ENCODE measurements around the gene SPTLC3.

DNA sequence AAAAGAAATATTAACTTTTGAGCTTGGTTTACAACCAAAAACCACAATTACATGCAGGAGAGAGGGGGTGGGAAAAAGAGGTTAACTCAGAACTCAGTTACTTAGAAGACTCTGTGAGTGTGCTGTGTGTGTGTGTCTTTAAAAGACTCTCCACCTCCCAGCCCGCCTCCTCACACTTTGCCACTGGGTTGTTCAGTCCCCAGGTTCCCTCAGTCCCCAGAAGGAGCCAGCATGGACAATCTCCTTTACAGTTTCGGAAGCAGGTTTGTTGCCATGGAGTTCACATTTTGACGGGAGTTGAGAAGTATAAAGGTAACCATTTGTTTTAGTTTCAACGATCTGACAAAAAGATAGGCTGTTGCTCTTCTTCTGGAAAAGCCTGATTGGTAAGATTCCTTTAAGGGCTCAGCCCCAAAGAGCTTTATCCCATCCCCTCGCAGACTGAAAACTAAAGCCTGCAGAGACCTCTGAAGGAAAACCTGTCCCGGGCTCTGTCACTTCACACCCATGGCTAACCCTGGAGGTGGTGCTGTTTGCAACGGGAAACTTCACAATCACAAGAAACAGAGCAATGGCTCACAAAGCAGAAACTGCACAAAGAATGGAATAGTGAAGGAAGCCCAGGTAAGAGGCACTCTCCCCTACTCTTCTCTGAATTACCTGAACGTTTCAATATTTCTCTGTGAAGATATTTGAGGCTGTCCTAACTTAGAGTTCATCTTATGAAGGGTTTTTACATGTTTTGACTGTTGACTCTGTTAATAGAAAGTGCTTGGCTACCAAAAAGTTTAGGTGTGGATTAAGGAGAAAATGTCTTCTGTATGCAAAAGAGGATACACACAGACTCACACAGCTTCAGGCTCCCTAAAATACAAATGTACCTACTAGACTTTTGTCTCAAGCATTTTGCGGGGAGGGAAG lies at the start of gene SPTLC3:
- no peak for TF ChIP-seq EZH2 (IDR thresholded peaks at IDR 0.05; ENCODE audit: borderline replicate concordance, low read length)
- TF ChIP-seq, protein P1, sequence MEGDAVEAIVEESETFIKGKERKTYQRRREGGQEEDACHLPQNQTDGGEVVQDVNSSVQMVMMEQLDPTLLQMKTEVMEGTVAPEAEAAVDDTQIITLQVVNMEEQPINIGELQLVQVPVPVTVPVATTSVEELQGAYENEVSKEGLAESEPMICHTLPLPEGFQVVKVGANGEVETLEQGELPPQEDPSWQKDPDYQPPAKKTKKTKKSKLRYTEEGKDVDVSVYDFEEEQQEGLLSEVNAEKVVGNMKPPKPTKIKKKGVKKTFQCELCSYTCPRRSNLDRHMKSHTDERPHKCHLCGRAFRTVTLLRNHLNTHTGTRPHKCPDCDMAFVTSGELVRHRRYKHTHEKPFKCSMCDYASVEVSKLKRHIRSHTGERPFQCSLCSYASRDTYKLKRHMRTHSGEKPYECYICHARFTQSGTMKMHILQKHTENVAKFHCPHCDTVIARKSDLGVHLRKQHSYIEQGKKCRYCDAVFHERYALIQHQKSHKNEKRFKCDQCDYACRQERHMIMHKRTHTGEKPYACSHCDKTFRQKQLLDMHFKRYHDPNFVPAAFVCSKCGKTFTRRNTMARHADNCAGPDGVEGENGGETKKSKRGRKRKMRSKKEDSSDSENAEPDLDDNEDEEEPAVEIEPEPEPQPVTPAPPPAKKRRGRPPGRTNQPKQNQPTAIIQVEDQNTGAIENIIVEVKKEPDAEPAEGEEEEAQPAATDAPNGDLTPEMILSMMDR (conservative IDR thresholded peaks at IDR 0.05 in 1 of 2, IDR thresholded peaks at IDR 0.05 in 1 of 2; ENCODE audit: extremely low read depth in 1 of 2, insufficient read depth in 1 of 2, low read depth in 1 of 2, low read length in 2 of 2), result peak in 1 of 2 donors; percentile 38

All from mammary epithelial cell (primary cell).